Neural cell (in vitro differentiated cells): ENCODE data around the gene RAC3.

Experiments
- EP300 ChIP-seq: fragments of 450-650 bp; conservative IDR thresholded peaks from 2 replicates; pipeline ENCODE4 v1.6.1; 2014; ENCODE audit warnings: antibody characterized with exemption, mild to moderate bottlenecking, moderate library complexity; ENCODE audit not compliant: poor library complexity, severe bottlenecking
- EZH2 ChIP-seq: fragments of 200-600, 300-800 bp; shearing (Covaris generic), sonication (generic); IDR thresholded peaks from 2 replicates; pipeline ENCODE4 v1.6.1; 2014; ENCODE audit warnings: antibody characterized with exemption, low read length, borderline replicate concordance, mild to moderate bottlenecking; ENCODE audit not compliant: insufficient read depth, poor library complexity, severe bottlenecking
- MXI1 ChIP-seq: fragments of 450-650 bp; conservative IDR thresholded peaks from 2 replicates; pipeline ENCODE4 v1.6.1; 2014; ENCODE audit warnings: antibody characterized with exemption, mild to moderate bottlenecking; ENCODE audit not compliant: poor library complexity, severe bottlenecking
- POLR2AphosphoS5 ChIP-seq: IDR thresholded peaks from 2 replicates; pipeline ENCODE4 v1.6.1; 2012
- RAD21 ChIP-seq: fragments of 450-650 bp; conservative IDR thresholded peaks from 2 replicates; pipeline ENCODE4 v1.6.1; 2014; ENCODE audit warnings: antibody characterized with exemption, mild to moderate bottlenecking, moderate library complexity
- SMC3 ChIP-seq: fragments of 450-650 bp; conservative IDR thresholded peaks from 2 replicates; pipeline ENCODE4 v1.6.1; 2014; ENCODE audit warnings: antibody characterized with exemption, mild to moderate bottlenecking, moderate library complexity; ENCODE audit not compliant: poor library complexity
- TF ChIP-seq, protein P1 (sequence below): fragments of 450-650 bp; IDR thresholded peaks from 2 replicates; pipeline ENCODE4 v1.5.1; 2014; ENCODE audit warnings: antibody characterized with exemption, mild to moderate bottlenecking, moderate library complexity; ENCODE audit not compliant: poor library complexity, severe bottlenecking
- TF ChIP-seq, protein P2 (sequence below): IDR thresholded peaks from 2 replicates; pipeline ENCODE4 v1.6.1; 2012; ENCODE audit warnings: borderline replicate concordance

DNA sequence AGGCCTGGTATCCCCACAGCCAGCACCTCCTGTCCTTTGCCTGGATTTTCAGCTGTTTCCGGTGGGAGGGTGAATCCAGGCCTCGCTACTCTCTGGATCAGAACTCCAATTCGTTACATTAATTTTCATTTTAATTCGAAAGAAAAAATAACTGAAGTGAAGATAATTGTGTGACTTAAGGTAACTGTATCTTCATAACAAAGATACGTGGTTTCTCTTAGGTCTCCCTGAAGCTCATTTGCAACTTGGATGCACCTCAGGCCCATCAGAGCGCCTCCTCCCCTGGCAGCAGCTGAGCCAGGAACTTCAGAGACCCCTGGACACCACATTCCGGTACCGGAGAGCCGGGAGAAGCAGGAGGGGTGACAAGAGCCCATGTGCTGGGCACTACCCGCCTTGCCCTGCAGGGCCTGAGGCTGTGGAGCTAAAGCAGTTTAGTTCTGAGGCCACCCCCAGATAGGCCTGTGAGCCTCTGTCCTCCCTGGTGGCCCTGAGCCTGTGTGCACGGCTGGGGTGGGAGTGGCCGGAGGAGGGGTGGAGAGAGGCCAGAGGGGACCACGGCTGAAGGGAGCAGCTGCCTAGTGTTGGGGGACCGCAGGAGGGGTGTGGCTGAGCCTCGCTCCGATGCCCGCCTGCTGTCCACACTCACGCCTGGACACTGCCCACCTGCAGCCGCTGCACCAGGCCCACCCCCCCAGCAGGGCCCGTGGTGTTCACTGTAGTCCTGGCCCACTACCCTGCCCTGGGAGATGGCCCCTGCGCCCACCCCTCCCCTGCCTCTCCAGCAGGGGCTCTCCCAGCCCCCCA is 45.5 kb downstream of the RAC3 start:
- TF ChIP-seq, protein P1, sequence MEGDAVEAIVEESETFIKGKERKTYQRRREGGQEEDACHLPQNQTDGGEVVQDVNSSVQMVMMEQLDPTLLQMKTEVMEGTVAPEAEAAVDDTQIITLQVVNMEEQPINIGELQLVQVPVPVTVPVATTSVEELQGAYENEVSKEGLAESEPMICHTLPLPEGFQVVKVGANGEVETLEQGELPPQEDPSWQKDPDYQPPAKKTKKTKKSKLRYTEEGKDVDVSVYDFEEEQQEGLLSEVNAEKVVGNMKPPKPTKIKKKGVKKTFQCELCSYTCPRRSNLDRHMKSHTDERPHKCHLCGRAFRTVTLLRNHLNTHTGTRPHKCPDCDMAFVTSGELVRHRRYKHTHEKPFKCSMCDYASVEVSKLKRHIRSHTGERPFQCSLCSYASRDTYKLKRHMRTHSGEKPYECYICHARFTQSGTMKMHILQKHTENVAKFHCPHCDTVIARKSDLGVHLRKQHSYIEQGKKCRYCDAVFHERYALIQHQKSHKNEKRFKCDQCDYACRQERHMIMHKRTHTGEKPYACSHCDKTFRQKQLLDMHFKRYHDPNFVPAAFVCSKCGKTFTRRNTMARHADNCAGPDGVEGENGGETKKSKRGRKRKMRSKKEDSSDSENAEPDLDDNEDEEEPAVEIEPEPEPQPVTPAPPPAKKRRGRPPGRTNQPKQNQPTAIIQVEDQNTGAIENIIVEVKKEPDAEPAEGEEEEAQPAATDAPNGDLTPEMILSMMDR = no peak
- no peak for TF ChIP-seq MXI1
- no peak for TF ChIP-seq EP300
- no peak for TF ChIP-seq POLR2AphosphoS5
- TF ChIP-seq RAD21 = no peak
- TF ChIP-seq, protein P2, sequence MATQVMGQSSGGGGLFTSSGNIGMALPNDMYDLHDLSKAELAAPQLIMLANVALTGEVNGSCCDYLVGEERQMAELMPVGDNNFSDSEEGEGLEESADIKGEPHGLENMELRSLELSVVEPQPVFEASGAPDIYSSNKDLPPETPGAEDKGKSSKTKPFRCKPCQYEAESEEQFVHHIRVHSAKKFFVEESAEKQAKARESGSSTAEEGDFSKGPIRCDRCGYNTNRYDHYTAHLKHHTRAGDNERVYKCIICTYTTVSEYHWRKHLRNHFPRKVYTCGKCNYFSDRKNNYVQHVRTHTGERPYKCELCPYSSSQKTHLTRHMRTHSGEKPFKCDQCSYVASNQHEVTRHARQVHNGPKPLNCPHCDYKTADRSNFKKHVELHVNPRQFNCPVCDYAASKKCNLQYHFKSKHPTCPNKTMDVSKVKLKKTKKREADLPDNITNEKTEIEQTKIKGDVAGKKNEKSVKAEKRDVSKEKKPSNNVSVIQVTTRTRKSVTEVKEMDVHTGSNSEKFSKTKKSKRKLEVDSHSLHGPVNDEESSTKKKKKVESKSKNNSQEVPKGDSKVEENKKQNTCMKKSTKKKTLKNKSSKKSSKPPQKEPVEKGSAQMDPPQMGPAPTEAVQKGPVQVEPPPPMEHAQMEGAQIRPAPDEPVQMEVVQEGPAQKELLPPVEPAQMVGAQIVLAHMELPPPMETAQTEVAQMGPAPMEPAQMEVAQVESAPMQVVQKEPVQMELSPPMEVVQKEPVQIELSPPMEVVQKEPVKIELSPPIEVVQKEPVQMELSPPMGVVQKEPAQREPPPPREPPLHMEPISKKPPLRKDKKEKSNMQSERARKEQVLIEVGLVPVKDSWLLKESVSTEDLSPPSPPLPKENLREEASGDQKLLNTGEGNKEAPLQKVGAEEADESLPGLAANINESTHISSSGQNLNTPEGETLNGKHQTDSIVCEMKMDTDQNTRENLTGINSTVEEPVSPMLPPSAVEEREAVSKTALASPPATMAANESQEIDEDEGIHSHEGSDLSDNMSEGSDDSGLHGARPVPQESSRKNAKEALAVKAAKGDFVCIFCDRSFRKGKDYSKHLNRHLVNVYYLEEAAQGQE = no peak
- no peak for TF ChIP-seq EZH2
- TF ChIP-seq SMC3 = no peak
